IPS-18c (cell line): ENCODE measurements around the gene S100PBP.
"Not testable (repeated sequence)": the region's sequence is repeated elsewhere in the genome, so short reads cannot be mapped to it uniquely, and the experiment has no call there.

Source experiments
- H3K4me3 ChIP-seq: 2 replicates; pipeline ENCODE4 v1.7.0; 2013; ENCODE audit warnings: low read depth, mild to moderate bottlenecking, low read length, moderate library complexity; ENCODE audit not compliant: insufficient read depth
- H3K9me3 ChIP-seq: one replicate; pipeline ENCODE4 v1.6.1; 2013; ENCODE audit warnings: mild to moderate bottlenecking, low read length, moderate library complexity; ENCODE audit not compliant: control insufficient read depth, insufficient read depth

The S100PBP gene

DNA sequence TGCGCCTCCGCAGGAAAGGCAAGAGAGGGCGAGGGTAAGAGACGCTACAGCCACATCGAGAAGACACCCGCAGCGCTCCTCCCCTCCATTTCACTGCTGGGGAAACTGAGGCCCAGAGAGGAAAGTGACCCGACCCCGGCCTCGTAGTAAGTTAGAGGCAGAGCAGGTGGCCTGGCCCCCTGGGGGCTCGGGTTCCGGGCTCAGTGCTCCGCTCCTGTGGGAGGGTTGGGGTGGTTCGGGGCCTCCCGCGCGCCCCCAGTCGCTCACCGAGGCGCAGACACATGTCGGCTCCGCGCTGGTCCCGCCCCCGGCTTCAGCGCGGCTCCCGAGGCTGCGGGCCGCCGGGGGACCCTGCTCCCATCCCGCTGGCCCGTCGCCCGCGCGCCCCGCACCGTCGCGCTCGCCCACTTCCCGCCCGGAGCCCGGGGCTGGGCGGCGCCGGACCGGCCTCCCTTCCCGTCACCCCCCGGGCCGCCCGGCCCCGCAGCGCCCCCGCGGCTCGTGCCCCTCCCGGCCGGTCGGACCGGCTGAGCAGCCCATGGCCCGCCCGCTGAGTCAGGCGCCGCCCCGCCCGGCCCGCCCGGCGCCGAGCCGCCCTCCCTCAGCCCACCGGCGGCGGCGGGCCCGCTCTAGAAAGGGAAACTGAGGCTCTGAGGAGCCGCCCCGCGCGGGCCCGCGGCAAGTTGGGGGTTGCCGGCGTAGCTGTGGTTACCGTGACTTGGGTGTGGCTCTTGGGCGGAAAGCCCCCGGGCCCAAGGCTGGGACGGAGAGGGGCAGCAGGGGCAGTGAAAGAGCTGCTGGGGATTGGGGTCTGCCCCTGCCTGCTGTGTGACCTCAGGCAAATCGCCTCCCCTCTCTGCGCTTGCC lies 83.7 kb downstream of the S100PBP start, which contains the start of gene TMEM54:
Gene TMEM54 (minus strand): TSS at position 434 of the 867 bp plus-strand sequence. CDS start 151 bp downstream, at position 283.
- H3K4me3 ChIP-seq = peak within 1 kb of the TSS; percentile 51

GRCh38 chr1:32901823-32902534 lies 84.5 kb downstream of the S100PBP start:
- Histone ChIP-seq H3K4me3 (peak overlapping the region; percentile 51), H3K9me3 (peaks cover 2% of the 10 kb centered on the region)

More for the DNA sequence above, 83.7 kb downstream of the S100PBP start, which contains the start of gene TMEM54:
- peaks cover 2% of the 10 kb centered on the region for H3K9me3 ChIP-seq

DNA sequence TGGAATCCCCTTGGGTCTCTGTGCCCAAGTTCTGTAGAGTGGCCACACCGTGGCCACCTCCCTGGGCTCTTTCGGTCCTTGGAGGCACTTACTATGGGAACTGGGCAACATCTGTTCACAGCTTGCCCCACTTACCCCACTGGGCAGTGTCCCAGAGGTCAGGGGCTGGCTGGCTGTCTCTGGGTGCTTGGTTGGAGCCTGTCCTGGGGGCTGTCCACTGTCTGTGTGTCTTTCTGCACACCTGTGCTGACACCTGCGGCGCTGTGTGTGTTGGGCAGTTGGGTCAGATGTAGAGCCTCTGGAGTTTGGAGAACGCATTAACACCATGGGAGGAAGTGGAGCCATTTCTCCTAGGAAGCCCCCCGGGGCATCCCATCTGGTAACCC lies 85.1 kb downstream of the S100PBP start:
- Histone ChIP-seq H3K4me3 (no peak overlapping the region), H3K9me3 (peaks cover 2% of the 10 kb centered on the region)

- H3K4me3 ChIP-seq = no peak overlapping the region
- peaks cover 2% of the 10 kb centered on the region for H3K9me3 ChIP-seq
Measured at GRCh38 chr1:32903991-32904785, 86.7 kb downstream of the S100PBP start.

- Histone ChIP-seq H3K4me3 (no peak overlapping the region), H3K9me3 (peaks cover 2% of the 10 kb centered on the region)
Measured at GRCh38 chr1:32904797-32905196, 87.3 kb downstream of the S100PBP start.

GRCh38 chr1:32905588-32905987 lies 88.1 kb downstream of the S100PBP start:
- H3K9me3 ChIP-seq, H3K4me3 ChIP-seq: not testable (repeated sequence)

GRCh38 chr1:32906654-32907053 lies 89.2 kb downstream of the S100PBP start:
- Histone ChIP-seq H3K9me3 (no peaks in the 10 kb centered on the region), H3K4me3 (no peak overlapping the region)

- Histone ChIP-seq H3K9me3 (no peaks in the 10 kb centered on the region), H3K4me3 (no peak overlapping the region)
Measured at GRCh38 chr1:32907435-32907834, 90.0 kb downstream of the S100PBP start.
